H9 (cell line): Measurements from ENCODE around the gene DEPDC1B. TPM values are rescaled to one million over a fixed set of nuclear protein-coding genes. Genes with fewer than 3 reads are reported as not detected.

Experiments
- DNase-seq: peaks from one replicate; pipeline ENCODE4 v3.0.0-alpha.2; 2017
- H2AFZ ChIP-seq: one replicate; pipeline ENCODE4 v1.6.1; 2013; ENCODE audit warnings: mild to moderate bottlenecking, low read length, control low read depth, moderate library complexity
- H2AK5ac ChIP-seq: 2 replicates; pipeline ENCODE4 v1.6.1; 2013; ENCODE audit warnings: low read length, control low read depth, mixed read lengths; ENCODE audit not compliant: insufficient read length
- H2BK120ac ChIP-seq: one replicate; pipeline ENCODE4 v1.6.1; 2013; ENCODE audit warnings: low read depth, mild to moderate bottlenecking, low read length, control low read depth, inconsistent platforms; ENCODE audit not compliant: poor library complexity, severe bottlenecking
- H2BK12ac ChIP-seq: 2 replicates; pipeline ENCODE4 v1.6.1; 2013; ENCODE audit warnings: low read length, control low read depth, mixed read lengths, low read depth; ENCODE audit not compliant: insufficient read length
- H2BK15ac ChIP-seq: 2 replicates; pipeline ENCODE4 v1.6.1; 2013; ENCODE audit warnings: low read depth, low read length, control low read depth
- H2BK20ac ChIP-seq: one replicate; pipeline ENCODE4 v1.6.1; 2013; ENCODE audit warnings: low read depth, mild to moderate bottlenecking, low read length, control low read depth, inconsistent platforms; ENCODE audit not compliant: poor library complexity, severe bottlenecking
- H2BK5ac ChIP-seq: 2 replicates; pipeline ENCODE4 v1.6.1; 2013; ENCODE audit warnings: low read length, control low read depth, mixed read lengths; ENCODE audit not compliant: insufficient read length
- H3K14ac ChIP-seq: 2 replicates; pipeline ENCODE4 v1.6.1; 2013; ENCODE audit warnings: low read length, control low read depth; ENCODE audit not compliant: insufficient read depth
- H3K18ac ChIP-seq: 2 replicates; pipeline ENCODE4 v1.6.1; 2013; ENCODE audit warnings: low read depth, mild to moderate bottlenecking, mixed read lengths, low read length, control low read depth; ENCODE audit not compliant: insufficient read length
- H3K23ac ChIP-seq: 2 replicates; pipeline ENCODE4 v1.6.1; 2013; ENCODE audit warnings: low read length, control low read depth, mixed read lengths, low read depth; ENCODE audit not compliant: insufficient read length
- H3K23me2 ChIP-seq: 2 replicates; pipeline ENCODE4 v1.6.1; 2013; ENCODE audit warnings: low read depth, mild to moderate bottlenecking, mixed read lengths, low read length, control low read depth; ENCODE audit not compliant: insufficient read length, poor library complexity, severe bottlenecking
- H3K27ac ChIP-seq: 2 replicates; pipeline ENCODE4 v1.5.1; 2013; ENCODE audit warnings: low read length, control low read depth, mixed read lengths, low read depth; ENCODE audit not compliant: insufficient read length
- H3K27me3 ChIP-seq: 2 replicates; pipeline ENCODE4 v1.6.1; 2013; ENCODE audit warnings: low read length, control low read depth, inconsistent platforms; ENCODE audit not compliant: insufficient read depth
- H3K4ac ChIP-seq: 2 replicates; pipeline ENCODE4 v1.6.1; 2013; ENCODE audit warnings: low read depth, mild to moderate bottlenecking, control low read depth, inconsistent platforms, low read length, moderate library complexity
- H3K4me1 ChIP-seq: 2 replicates; pipeline ENCODE4 v1.6.1; 2013; ENCODE audit warnings: low read length, control low read depth, inconsistent platforms; ENCODE audit not compliant: insufficient read depth
- H3K4me2 ChIP-seq: 2 replicates; pipeline ENCODE4 v1.6.1; 2013; ENCODE audit warnings: low read length, control low read depth, mixed read lengths; ENCODE audit not compliant: insufficient read length, insufficient read depth
- H3K56ac ChIP-seq: 2 replicates; pipeline ENCODE4 v1.6.1; 2013; ENCODE audit warnings: low read depth, mild to moderate bottlenecking, mixed read lengths, low read length, control low read depth; ENCODE audit not compliant: insufficient read length
- H3K79me1 ChIP-seq: 2 replicates; pipeline ENCODE4 v1.6.1; 2013; ENCODE audit warnings: low read depth, mild to moderate bottlenecking, moderate library complexity, low read length, control low read depth, inconsistent platforms; ENCODE audit not compliant: insufficient read depth, poor library complexity, severe bottlenecking
- H3K79me2 ChIP-seq: 2 replicates; pipeline ENCODE4 v1.6.1; 2013; ENCODE audit warnings: low read length, control low read depth, inconsistent platforms; ENCODE audit not compliant: insufficient read depth
- H3K9ac ChIP-seq: 2 replicates; pipeline ENCODE4 v1.6.1; 2013; ENCODE audit warnings: low read length, control low read depth, mixed read lengths; ENCODE audit not compliant: insufficient read length; ENCODE audit errors: extremely low read depth
- H3K9me3 ChIP-seq: one replicate; pipeline ENCODE4 v1.6.1; 2013; ENCODE audit warnings: low read depth, low read length, inconsistent platforms; ENCODE audit not compliant: control insufficient read depth
- H3T11ph ChIP-seq: one replicate; pipeline ENCODE4 v1.6.1; 2013; ENCODE audit warnings: mild to moderate bottlenecking, low read length, control low read depth, inconsistent platforms
- H4K20me1 ChIP-seq: one replicate; pipeline ENCODE4 v1.6.1; 2013; ENCODE audit not compliant: control insufficient read depth, insufficient read length, insufficient read depth
- H4K5ac ChIP-seq: 2 replicates; pipeline ENCODE4 v1.6.1; 2013; ENCODE audit warnings: low read depth, mild to moderate bottlenecking, mixed read lengths, low read length, control low read depth; ENCODE audit not compliant: insufficient read length
- H4K8ac ChIP-seq: replicated peaks from 2 replicates; pipeline ENCODE4 v1.6.1; 2013; ENCODE audit warnings: low read length, control low read depth, mixed read lengths, low read depth; ENCODE audit not compliant: insufficient read length
- H4K91ac ChIP-seq: 2 replicates; pipeline ENCODE4 v1.6.1; 2013; ENCODE audit warnings: low read depth, mild to moderate bottlenecking, moderate library complexity, mixed read lengths, low read length, control low read depth; ENCODE audit not compliant: insufficient read length
- H3K27ac Mint-ChIP-seq, 3 experiments: 2 replicates in 2 of 3; 3 replicates in 1 of 3; pipeline ENCODE4 v1.8.0; 2020 to 2021; ENCODE audit warnings: mixed read lengths in 3 of 3, mild to moderate bottlenecking in 1 of 3, moderate library complexity in 1 of 3
- H3K27me3 Mint-ChIP-seq: 2 replicates; pipeline ENCODE4 v1.8.0; 2021; ENCODE audit warnings: low read depth, mild to moderate bottlenecking, moderate library complexity, mixed read lengths
- H3K36me3 Mint-ChIP-seq, 3 experiments: 2 replicates in 2 of 3; 3 replicates in 1 of 3; pipeline ENCODE4 v1.8.0; 2020 to 2021; ENCODE audit warnings: low read depth in 3 of 3, mixed read lengths in 3 of 3; ENCODE audit not compliant: insufficient read depth in 1 of 3
- H3K4me1 Mint-ChIP-seq, 2 experiments: 2 replicates each; pipeline ENCODE4 v1.8.0; 2020; ENCODE audit warnings: mixed read lengths in 2 of 2
- H3K4me3 Mint-ChIP-seq, 2 experiments: 2 replicates in 1 of 2; 3 replicates in 1 of 2; pipeline ENCODE4 v1.8.0; 2020 to 2021; ENCODE audit warnings: mild to moderate bottlenecking in 2 of 2, mixed read lengths in 2 of 2, moderate library complexity in 1 of 2
- H3K9me3 Mint-ChIP-seq, 2 experiments: 2 replicates in 1 of 2; 3 replicates in 1 of 2; pipeline ENCODE4 v1.8.0; 2020; ENCODE audit warnings: mild to moderate bottlenecking in 2 of 2, mixed read lengths in 2 of 2, moderate library complexity in 1 of 2
- CTCF ChIP-seq: fragments of 200-600 bp; sonication (generic); conservative IDR thresholded peaks from 3 replicates; pipeline ENCODE4 v1.8.0; 2021; ENCODE audit warnings: antibody characterized with exemption, mild to moderate bottlenecking
- WGBS: extraction: QIAGEN DNeasy Blood & Tissue Kit; methylation state at CpG from one replicate; pipeline ENCODE4 v1.1.7; 2013; ENCODE audit warnings: missing lambda C conversion rate, low lambda C conversion rate, mixed read lengths; ENCODE audit not compliant: insufficient read length; ENCODE audit errors: extremely low coverage; 5-methylcytosine and 5-hydroxymethylcytosine counted together
- total RNA-seq: library from RNA; stranded (reverse); gene quantifications from 2 replicates; pipeline ENCODE4 v1.2.1, GENCODE V29; 2021

The DEPDC1B gene
- total RNA-seq, 1 experiment from 2014 or later, result 49.0 TPM

GRCh38 chr5:60632153-60632552 is 67.8 kb downstream of the DEPDC1B start:
- H4K8ac ChIP-seq, result no peak overlapping the region
- no peak for DNase-seq
- no peak overlapping the region for H3K4me2 ChIP-seq
- H2BK20ac ChIP-seq, result no peak overlapping the region
- H3K9ac ChIP-seq, result no peak overlapping the region
- no peak overlapping the region for H3K56ac ChIP-seq
- H2BK5ac ChIP-seq, result no peak overlapping the region
- H2BK12ac ChIP-seq, result no peak overlapping the region
- H3K18ac ChIP-seq, result no peak overlapping the region
- H3K4ac ChIP-seq, result no peak overlapping the region
- H3K27ac Mint-ChIP-seq, result no peak overlapping the region
- no peak overlapping the region for H3K4me3 Mint-ChIP-seq
- no peak for TF ChIP-seq CTCF
- H4K91ac ChIP-seq, result no peak overlapping the region
- no peak overlapping the region for H2AFZ ChIP-seq
- H2AK5ac ChIP-seq, result no peak overlapping the region
- no peaks in the 10 kb centered on the region for H3K4me1 Mint-ChIP-seq
- no peaks in the 10 kb centered on the region for H3K27me3 ChIP-seq
- H3K79me2 ChIP-seq, result no peaks in the 10 kb centered on the region
- H3K9me3 Mint-ChIP-seq, result no peaks in the 10 kb centered on the region
- no CpG with 5 or more reads among the region's 11 CpGs for WGBS
- H2BK15ac ChIP-seq, result no peak overlapping the region
- no peak overlapping the region for H3K23ac ChIP-seq
- no peak overlapping the region for H3K27ac ChIP-seq
- no peaks in the 10 kb centered on the region for H3K27me3 Mint-ChIP-seq
- peaks cover 2% of the 10 kb centered on the region for H3K79me1 ChIP-seq
- H3K14ac ChIP-seq, result no peak overlapping the region
- no peak overlapping the region for H2BK120ac ChIP-seq
- no peak overlapping the region for H3T11ph ChIP-seq
- H3K9me3 ChIP-seq, result no peaks in the 10 kb centered on the region
- no peak overlapping the region for H4K5ac ChIP-seq
- H3K23me2 ChIP-seq, result no peaks in the 10 kb centered on the region
- no peaks in the 10 kb centered on the region for H4K20me1 ChIP-seq
- peaks cover 19 to 48% (median 47%) of the 10 kb centered on the region in 3 experiments; a peak in 6 of 7 replicates for H3K36me3 Mint-ChIP-seq
- H3K4me1 ChIP-seq, result no peaks in the 10 kb centered on the region
